ENCODE results near the gene ATP2C2. TPM values are rescaled to one million over a fixed set of nuclear protein-coding genes. Genes with fewer than 3 reads are reported as not detected.

The ATP2C2 gene
- total RNA-seq, 1 experiment from 2014 or later, result 4.0 TPM

- no peak overlapping the region for H2BK120ac ChIP-seq (ENCODE audit: low read depth, low read length, poor library complexity, severe bottlenecking)
Observed at GRCh38 chr16:84427553-84427952, 59.2 kb downstream of the ATP2C2 start.

More at GRCh38 chr16:84427553-84427952, 59.2 kb downstream of the ATP2C2 start:
- H4K20me1 ChIP-seq (ENCODE audit: control insufficient read depth, insufficient read depth, insufficient read length), result no peaks in the 10 kb centered on the region
- no peak overlapping the region for H2BK12ac ChIP-seq (ENCODE audit: insufficient read length, low read depth, low read length)
- H3K23ac ChIP-seq (ENCODE audit: insufficient read length, low read depth, low read length), result no peak overlapping the region
- H3K79me1 ChIP-seq (ENCODE audit: insufficient read depth, low read depth, low read length, poor library complexity, severe bottlenecking), result no peaks in the 10 kb centered on the region
- no peak overlapping the region for H3K14ac ChIP-seq (ENCODE audit: insufficient read depth, low read length)
- no peak overlapping the region for H4K91ac ChIP-seq (ENCODE audit: insufficient read length, low read depth, low read length)
- Mint-ChIP-seq H3K4me1 (peaks cover 0 to 7% of the 10 kb centered on the region in 2 experiments; a peak in 1 of 4 replicates), H3K4me3 (no peak overlapping the region), H3K27ac (no peak overlapping the region), H3K36me3 (ENCODE audit: insufficient read depth in 1 of 3, low read depth in 3 of 3) (peaks cover 3 to 12% (median 6%) of the 10 kb centered on the region in 3 experiments; a peak in 5 of 7 replicates), H3K27me3 (ENCODE audit: low read depth) (peaks cover 27% of the 10 kb centered on the region), H3K9me3 (peaks cover 3% of the 10 kb centered on the region in 2 experiments; a peak in 2 of 5 replicates)
- no peaks in the 10 kb centered on the region for H3K27me3 ChIP-seq (ENCODE audit: insufficient read depth, low read length)
- no peaks in the 10 kb centered on the region for H3K23me2 ChIP-seq (ENCODE audit: insufficient read length, low read depth, low read length, poor library complexity, severe bottlenecking)
- no peak overlapping the region for H4K8ac ChIP-seq (replicated peaks; ENCODE audit: insufficient read length, low read depth, low read length)
- no peak overlapping the region for H3K4me2 ChIP-seq (ENCODE audit: insufficient read depth, insufficient read length, low read length)
- no peak overlapping the region for H3T11ph ChIP-seq (ENCODE audit: low read length)
- H3K56ac ChIP-seq (ENCODE audit: insufficient read length, low read depth, low read length), result no peak overlapping the region
- no peak overlapping the region for H2BK15ac ChIP-seq (ENCODE audit: low read depth, low read length)
- TF ChIP-seq CTCF (conservative IDR thresholded peaks at IDR 0.05), result no peak
- no peak overlapping the region for H3K9ac ChIP-seq (ENCODE audit: extremely low read depth, insufficient read length, low read length)
- no peak overlapping the region for H3K18ac ChIP-seq (ENCODE audit: insufficient read length, low read depth, low read length)
- WGBS (ENCODE audit: extremely low coverage, insufficient read length, low lambda C conversion rate), result no CpG with 5 or more reads among the region's 8 CpGs
- no peaks in the 10 kb centered on the region for H3K79me2 ChIP-seq (ENCODE audit: insufficient read depth, low read length)
- H3K4me1 ChIP-seq (ENCODE audit: insufficient read depth, low read length), result no peaks in the 10 kb centered on the region
- no peak overlapping the region for H2BK20ac ChIP-seq (ENCODE audit: low read depth, low read length, poor library complexity, severe bottlenecking)
- H3K9me3 ChIP-seq (ENCODE audit: control insufficient read depth, low read depth, low read length), result no peaks in the 10 kb centered on the region
- no peak overlapping the region for H4K5ac ChIP-seq (ENCODE audit: insufficient read length, low read depth, low read length)
- DNase-seq, result no peak
- H2BK5ac ChIP-seq (ENCODE audit: insufficient read length, low read length), result no peak overlapping the region
- H3K4ac ChIP-seq (ENCODE audit: low read depth, low read length), result no peak overlapping the region
- no peak overlapping the region for H2AFZ ChIP-seq (ENCODE audit: low read length)
- no peak overlapping the region for H2AK5ac ChIP-seq (ENCODE audit: insufficient read length, low read length)
- H3K27ac ChIP-seq (ENCODE audit: insufficient read length, low read depth, low read length), result no peak overlapping the region

Data from H9 (cell line).